IMR-90 (cell line): ENCODE measurements around the gene KIR3DL3. TPM values are rescaled to one million over a fixed set of nuclear protein-coding genes. Genes with fewer than 3 reads are reported as not detected.

ENCODE experiments used
- ATAC-seq: fragments of 200-7000 bp; cut with Tn5 transposase; 2 replicates; pipeline ENCODE4 v1.9.1; 2020; ENCODE audit warnings: low read depth, mild to moderate bottlenecking, moderate library complexity
- BruUV-seq: library from RNA; stranded (reverse); fragments of 400-500 nt; replicated peaks from 2 replicates; lab custom pipeline; 2021; lab: Mats Ljungman, UMichigan
- CTCF ChIA-PET: fragments of 300-600 bp; formaldehyde crosslinking; extraction: SDS; loops from one replicate; lab custom pipeline; 2021; ENCODE audit warnings: antibody characterized with exemption; lab: Yijun Ruan, JAX
- POLR2A ChIA-PET: fragments of 300-600 bp; sonication (Branson Sonifier 250); formaldehyde crosslinking; loops from one replicate; lab custom pipeline; 2022; ENCODE audit warnings: antibody characterized with exemption; ENCODE audit not compliant: unreplicated experiment; lab: Charles Lee
- DNase-seq: peaks from one replicate; pipeline ENCODE4 v3.0.0; 2013
- H2AFZ ChIP-seq: replicated peaks from 2 replicates; pipeline ENCODE3; 2013; ENCODE audit warnings: low read length, mild to moderate bottlenecking; ENCODE audit not compliant: poor library complexity
- H2AK5ac ChIP-seq: 2 replicates; pipeline ENCODE4 v1.6.1; 2013; ENCODE audit warnings: low read depth, low read length, inconsistent platforms
- H2AK9ac ChIP-seq: replicated peaks from 2 replicates; pipeline ENCODE3; 2013; ENCODE audit warnings: mild to moderate bottlenecking, low read depth, low read length, moderate library complexity; ENCODE audit not compliant: poor library complexity
- H2BK120ac ChIP-seq: 2 replicates; pipeline ENCODE4 v1.6.1; 2013; ENCODE audit warnings: low read depth, low read length, inconsistent platforms
- H2BK15ac ChIP-seq: 3 replicates; pipeline ENCODE4 v1.6.1; 2013; ENCODE audit warnings: low read depth, low read length, inconsistent platforms
- H2BK20ac ChIP-seq: 2 replicates; pipeline ENCODE4 v1.6.1; 2013; ENCODE audit warnings: low read depth, mild to moderate bottlenecking, inconsistent platforms, low read length, moderate library complexity
- H2BK5ac ChIP-seq: 2 replicates; pipeline ENCODE4 v1.6.1; 2013; ENCODE audit warnings: mild to moderate bottlenecking, low read depth, low read length, inconsistent platforms; ENCODE audit not compliant: poor library complexity, severe bottlenecking
- H3K14ac ChIP-seq: replicated peaks from 2 replicates; pipeline ENCODE4 v1.6.1; 2013; ENCODE audit warnings: low read depth, low read length, inconsistent platforms
- H3K18ac ChIP-seq: 2 replicates; pipeline ENCODE4 v1.6.1; 2013; ENCODE audit warnings: low read depth, low read length, control low read depth
- H3K23ac ChIP-seq: 2 replicates; pipeline ENCODE4 v1.6.1; 2013; ENCODE audit warnings: low read depth, low read length, inconsistent platforms
- H3K27ac ChIP-seq: 2 replicates; pipeline ENCODE4 v1.5.1; 2013; ENCODE audit warnings: mild to moderate bottlenecking, control low read depth, low read length; ENCODE audit not compliant: insufficient read depth
- H3K27me3 ChIP-seq: 2 replicates; pipeline ENCODE4 v1.6.1; 2013; ENCODE audit warnings: low read length; ENCODE audit not compliant: control insufficient read depth, insufficient read depth
- H3K36me3 ChIP-seq: 2 replicates; pipeline ENCODE4 v1.6.1; 2013; ENCODE audit warnings: low read length, mixed read lengths; ENCODE audit not compliant: control insufficient read depth, insufficient read depth
- H3K4ac ChIP-seq: 2 replicates; pipeline ENCODE4 v1.6.1; 2013; ENCODE audit warnings: low read depth, low read length, inconsistent platforms
- H3K4me1 ChIP-seq: 2 replicates; pipeline ENCODE4 v1.6.1; 2013; ENCODE audit warnings: low read length, mixed read lengths; ENCODE audit not compliant: control insufficient read depth, insufficient read depth
- H3K4me2 ChIP-seq: 2 replicates; pipeline ENCODE4 v1.6.1; 2013; ENCODE audit warnings: low read depth, mild to moderate bottlenecking, control low read depth, low read length, moderate library complexity
- H3K4me3 ChIP-seq: 2 replicates; pipeline ENCODE4 v1.5.1; 2013; ENCODE audit warnings: low read depth, mild to moderate bottlenecking, control low read depth, low read length, moderate library complexity; ENCODE audit not compliant: insufficient read depth
- H3K56ac ChIP-seq: 2 replicates; pipeline ENCODE4 v1.6.1; 2013; ENCODE audit warnings: low read length, inconsistent platforms; ENCODE audit not compliant: insufficient read depth; ENCODE audit errors: extremely low read depth
- H3K79me1 ChIP-seq, 2 experiments: 2 replicates each; pipeline ENCODE4 v1.6.1; 2013; ENCODE audit warnings: low read length in 2 of 2, inconsistent platforms in 1 of 2, low read depth in 1 of 2
- H3K9ac ChIP-seq: 2 replicates; pipeline ENCODE4 v1.6.1; 2013; ENCODE audit warnings: low read depth, low read length, control low read depth
- H3K9me1 ChIP-seq: 2 replicates; pipeline ENCODE4 v1.6.1; 2013; ENCODE audit warnings: low read length, inconsistent platforms; ENCODE audit not compliant: insufficient read depth
- H3K9me3 ChIP-seq: 2 replicates; pipeline ENCODE4 v1.6.1; 2013; ENCODE audit warnings: low read length; ENCODE audit not compliant: control insufficient read depth, insufficient read depth
- H4K20me1 ChIP-seq: 2 replicates; pipeline ENCODE4 v1.6.1; 2013; ENCODE audit warnings: low read length, inconsistent platforms; ENCODE audit not compliant: insufficient read depth
- H4K5ac ChIP-seq: 2 replicates; pipeline ENCODE4 v1.6.1; 2013; ENCODE audit warnings: mild to moderate bottlenecking, low read depth, low read length, control low read depth
- H4K8ac ChIP-seq, 2 experiments: 2 replicates each; pipeline ENCODE4 v1.6.1; 2013; ENCODE audit warnings: low read depth in 2 of 2, low read length in 2 of 2, control low read depth in 1 of 2, inconsistent platforms in 1 of 2
- H4K91ac ChIP-seq: 2 replicates; pipeline ENCODE4 v1.6.1; 2013; ENCODE audit warnings: low read depth, low read length, inconsistent platforms; ENCODE audit not compliant: insufficient read depth
- BHLHE40 ChIP-seq: fragments of 150-350 bp; IDR thresholded peaks from 2 replicates; pipeline ENCODE4 v1.6.1; 2016; ENCODE audit warnings: mild to moderate bottlenecking, low read depth, low read length
- CEBPB ChIP-seq: IDR thresholded peaks from 2 replicates; pipeline ENCODE4 v1.6.1; 2012; ENCODE audit warnings: low read depth, low read length, improper control_type of control experiment
- CHD1 ChIP-seq: IDR thresholded peaks from 2 replicates; pipeline ENCODE4 v1.6.1; 2012; ENCODE audit warnings: low read depth, low read length, improper control_type of control experiment
- CTCF ChIP-seq: conservative IDR thresholded peaks from 2 replicates; pipeline ENCODE4 v1.5.1; 2012; ENCODE audit warnings: mild to moderate bottlenecking, low read depth, low read length, improper control_type of control experiment
- ELK1 ChIP-seq: fragments of 150-350 bp; IDR thresholded peaks from 2 replicates; pipeline ENCODE4 v1.6.1; 2016; ENCODE audit warnings: low read depth, mild to moderate bottlenecking, low read length, moderate library complexity, borderline replicate concordance
- MAFK ChIP-seq: IDR thresholded peaks from 2 replicates; pipeline ENCODE4 v1.6.1; 2012; ENCODE audit warnings: low read depth, low read length, improper control_type of control experiment
- MAZ ChIP-seq: IDR thresholded peaks from 2 replicates; pipeline ENCODE4 v1.6.1; 2012; ENCODE audit warnings: low read depth, mild to moderate bottlenecking, low read length, improper control_type of control experiment, moderate library complexity, borderline replicate concordance
- MXI1 ChIP-seq: IDR thresholded peaks from 2 replicates; pipeline ENCODE4 v1.6.1; 2012; ENCODE audit warnings: low read depth, mild to moderate bottlenecking, low read length, moderate library complexity, borderline replicate concordance
- NFE2L2 ChIP-seq: fragments of 150-350 bp; IDR thresholded peaks from 2 replicates; pipeline ENCODE4 v1.6.1; 2016; ENCODE audit warnings: low read depth, mild to moderate bottlenecking, low read length
- POLR2A ChIP-seq: IDR thresholded peaks from 2 replicates; pipeline ENCODE4 v1.6.1; 2012; ENCODE audit warnings: mild to moderate bottlenecking, low read depth, low read length
- RAD21 ChIP-seq: IDR thresholded peaks from 2 replicates; pipeline ENCODE4 v1.6.1; 2012; ENCODE audit warnings: low read length, improper control_type of control experiment
- RCOR1 ChIP-seq: IDR thresholded peaks from 2 replicates; pipeline ENCODE4 v1.6.1; 2012; ENCODE audit warnings: mild to moderate bottlenecking, low read length, improper control_type of control experiment; ENCODE audit not compliant: insufficient replicate concordance
- SMC3 ChIP-seq: fragments of 150-350 bp; IDR thresholded peaks from 2 replicates; pipeline ENCODE4 v1.6.1; 2016; ENCODE audit warnings: low read depth, mild to moderate bottlenecking, antibody characterized with exemption, low read length, moderate library complexity
- USF2 ChIP-seq: fragments of 150-350 bp; IDR thresholded peaks from 2 replicates; pipeline ENCODE4 v1.6.1; 2017; ENCODE audit warnings: mild to moderate bottlenecking, antibody characterized with exemption, low read length, low read depth
- WGBS, 2 experiments: methylation state at CpG; one replicate each; pipeline versions ENCODE4 v1.1.5 to v1.1.7; 2013; ENCODE audit warnings: missing lambda C conversion rate in 2 of 2; ENCODE audit not compliant: insufficient read length in 1 of 2; ENCODE audit errors: extremely low coverage in 2 of 2; 5-methylcytosine and 5-hydroxymethylcytosine counted together
- dilution Hi-C: fragments of 300-500 bp; cut with HindIII; formaldehyde crosslinking; loops from one replicate; pipeline ENCODE4 v1.14.3; 2018; ENCODE audit warnings: low sequenced_read_pairs; ENCODE audit not compliant: unreplicated experiment
- in situ Hi-C: fragments of 300-500 bp; cut with MboI; formaldehyde crosslinking; loops from 3 replicates; pipeline ENCODE4 v1.14.3; 2019; ENCODE audit warnings: low sequenced_read_pairs, inconsistent platforms, mixed read lengths
- intact Hi-C: fragments of 100-400 bp; cut with micrococcal nuclease; formaldehyde crosslinking; loops from 2 replicates; pipeline ENCODE4 v1.10.0; 2022
- polyA plus RNA-seq, 3 experiments: library from polyadenylated mRNA; depleted of rRNA; stranded (reverse); fragments of >200 nt; gene quantifications; 2 replicates each; pipeline ENCODE4 v1.2.3, GENCODE V29; 2012; ENCODE audit warnings: low replicate concordance in 1 of 3
- total RNA-seq: library from RNA; depleted of rRNA; stranded (reverse); fragments of >200 nt; gene quantifications from 2 replicates; pipeline ENCODE4 v1.2.3, GENCODE V29; 2012

KIR3DL3 gene
- total and polyA plus RNA-seq, 2 of the 4 experiments (the other 2 are of a cell fraction) = not detected

GRCh38 chr19:54727562-54727961 lies 3.3 kb downstream of the KIR3DL3 start:
- H2BK120ac ChIP-seq = no peak overlapping the region
- no peak overlapping the region for H3K27ac ChIP-seq
- H3K9ac ChIP-seq = no peak overlapping the region
- no peak for DNase-seq
- no peaks in the 10 kb centered on the region for H3K36me3 ChIP-seq
- BruUV-seq = no TSS peak
- H3K9me3 ChIP-seq = peaks cover 39% of the 10 kb centered on the region
- TF ChIP-seq MXI1 (no peak), MAZ (no peak), NFE2L2 (no peak), CTCF (no peak), ELK1 (no peak), MAFK (no peak), CHD1 (no peak), USF2 (no peak), CEBPB (no peak), SMC3 (no peak), RAD21 (no peak), RCOR1 (no peak), POLR2A (no peak), BHLHE40 (no peak)
- H2AFZ ChIP-seq = no peak overlapping the region
- H3K4me1 ChIP-seq = no peaks in the 10 kb centered on the region
- H3K23ac ChIP-seq = no peak overlapping the region
- no peak overlapping the region for H4K8ac ChIP-seq
- H4K5ac ChIP-seq = no peak overlapping the region
- no peak overlapping the region for H4K91ac ChIP-seq
- no peak overlapping the region for H3K4me3 ChIP-seq
- H2AK5ac ChIP-seq = no peak overlapping the region
- no peak overlapping the region for H3K4me2 ChIP-seq
- ChIA-PET CTCF (no interaction called here), POLR2A (no interaction called here)
- H3K79me1 ChIP-seq = no peaks in the 10 kb centered on the region
- no peak for ATAC-seq
- no peak overlapping the region for H3K14ac ChIP-seq
- H3K4ac ChIP-seq = no peak overlapping the region
- H3K9me1 ChIP-seq = no peaks in the 10 kb centered on the region
- no peak overlapping the region for H2AK9ac ChIP-seq
- intact Hi-C loops = no loop called here
- dilution Hi-C loops = no loop called here
- H2BK15ac ChIP-seq = no peak overlapping the region
- H2BK20ac ChIP-seq = no peak overlapping the region
- H3K27me3 ChIP-seq = no peaks in the 10 kb centered on the region
- 49% methylated on average over 5 of the region's 10 CpGs; no CpG with 5 or more reads in 1 of the 2 experiments for WGBS, 2 experiments
- no peak overlapping the region for H2BK5ac ChIP-seq
- no peak overlapping the region for H3K18ac ChIP-seq
- in situ Hi-C loops = no loop called here
- no peak overlapping the region for H3K56ac ChIP-seq
- H4K20me1 ChIP-seq = no peaks in the 10 kb centered on the region
